Upper lobe of right lung (tissue), 1 donor: ENCODE measurements around the gene TMEM163. TPM values are rescaled to one million over a fixed set of nuclear protein-coding genes. Genes with fewer than 3 reads are reported as not detected.

Experiments used
- ATAC-seq: fragments of 200-7000 bp; cut with Tn5 transposase; one replicate; pipeline ENCODE4 v1.9.1; 2020; ENCODE audit warnings: mild to moderate bottlenecking, moderate library complexity
- DNase-seq: peaks from one replicate; pipeline ENCODE4 v3.0.0-alpha.2; 2020
- H3K27ac ChIP-seq: fragments of 200-600 bp; one replicate; pipeline ENCODE4 v1.8.0; 2022
- H3K27me3 ChIP-seq: fragments of 200-600 bp; one replicate; pipeline ENCODE4 v1.8.0; 2022; ENCODE audit warnings: mild to moderate bottlenecking
- H3K36me3 ChIP-seq: fragments of 200-600 bp; one replicate; pipeline ENCODE4 v1.8.0; 2022
- H3K4me1 ChIP-seq: fragments of 200-600 bp; one replicate; pipeline ENCODE4 v1.8.0; 2022
- H3K4me3 ChIP-seq: fragments of 200-600 bp; one replicate; pipeline ENCODE4 v1.8.0; 2022; ENCODE audit warnings: mild to moderate bottlenecking
- H3K9me3 ChIP-seq: fragments of 200-600 bp; one replicate; pipeline ENCODE4 v1.8.0; 2022
- intact Hi-C: fragments of 100-400 bp; cut with DNase I; formaldehyde crosslinking; loops from one replicate; pipeline ENCODE4 v1.11.0; 2022
- total RNA-seq: library from RNA; stranded (reverse); fragmentation: NEBNext Ultra II Directional; extraction: Animal tissue kit (Norgen Biotek cat#: 25700); gene quantifications from one replicate; pipeline ENCODE4 v1.2.1, GENCODE V29; 2021
- TF ChIP-seq, protein P1 (sequence below): fragments of 200-600 bp; IDR thresholded peaks from one replicate; pipeline ENCODE4 v1.8.0; 2022; ENCODE audit warnings: antibody characterized with exemption
- donor health status: DM: no; HTN: yes; CAD: no; lungs with severe emphysema.

Gene TMEM163
- total RNA-seq, 1 donor from 2014 or later = 34.6 TPM

DNA sequence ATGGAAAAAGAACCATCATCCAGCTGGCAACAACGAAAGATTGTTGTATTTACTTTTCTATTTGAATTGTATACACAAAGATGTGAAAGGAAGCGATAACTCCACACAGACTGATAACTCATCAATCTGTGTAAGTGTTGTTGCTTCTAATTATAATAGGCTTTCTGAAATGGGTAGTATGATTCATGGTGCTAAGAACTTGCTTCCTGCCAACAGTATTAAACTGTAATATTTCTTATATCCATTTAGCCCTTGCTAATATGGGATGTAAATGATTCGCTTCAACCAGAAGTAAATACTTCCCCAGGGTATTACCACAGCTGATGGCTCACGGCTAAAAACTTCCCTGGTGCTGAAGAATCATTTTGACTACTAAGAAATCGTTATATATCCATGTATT, 70.2 kb downstream of the TMEM163 start:
- Histone ChIP-seq H3K27ac (no peak overlapping the region), H3K36me3 (no peaks in the 10 kb centered on the region), H3K9me3 (no peaks in the 10 kb centered on the region), H3K4me1 (no peaks in the 10 kb centered on the region), H3K27me3 (no peaks in the 10 kb centered on the region), H3K4me3 (no peak overlapping the region)
- intact Hi-C loops = no loop called here
- TF ChIP-seq, protein P1, sequence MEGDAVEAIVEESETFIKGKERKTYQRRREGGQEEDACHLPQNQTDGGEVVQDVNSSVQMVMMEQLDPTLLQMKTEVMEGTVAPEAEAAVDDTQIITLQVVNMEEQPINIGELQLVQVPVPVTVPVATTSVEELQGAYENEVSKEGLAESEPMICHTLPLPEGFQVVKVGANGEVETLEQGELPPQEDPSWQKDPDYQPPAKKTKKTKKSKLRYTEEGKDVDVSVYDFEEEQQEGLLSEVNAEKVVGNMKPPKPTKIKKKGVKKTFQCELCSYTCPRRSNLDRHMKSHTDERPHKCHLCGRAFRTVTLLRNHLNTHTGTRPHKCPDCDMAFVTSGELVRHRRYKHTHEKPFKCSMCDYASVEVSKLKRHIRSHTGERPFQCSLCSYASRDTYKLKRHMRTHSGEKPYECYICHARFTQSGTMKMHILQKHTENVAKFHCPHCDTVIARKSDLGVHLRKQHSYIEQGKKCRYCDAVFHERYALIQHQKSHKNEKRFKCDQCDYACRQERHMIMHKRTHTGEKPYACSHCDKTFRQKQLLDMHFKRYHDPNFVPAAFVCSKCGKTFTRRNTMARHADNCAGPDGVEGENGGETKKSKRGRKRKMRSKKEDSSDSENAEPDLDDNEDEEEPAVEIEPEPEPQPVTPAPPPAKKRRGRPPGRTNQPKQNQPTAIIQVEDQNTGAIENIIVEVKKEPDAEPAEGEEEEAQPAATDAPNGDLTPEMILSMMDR = no peak
- DNase-seq = no peak
- ATAC-seq = no peak

DNA sequence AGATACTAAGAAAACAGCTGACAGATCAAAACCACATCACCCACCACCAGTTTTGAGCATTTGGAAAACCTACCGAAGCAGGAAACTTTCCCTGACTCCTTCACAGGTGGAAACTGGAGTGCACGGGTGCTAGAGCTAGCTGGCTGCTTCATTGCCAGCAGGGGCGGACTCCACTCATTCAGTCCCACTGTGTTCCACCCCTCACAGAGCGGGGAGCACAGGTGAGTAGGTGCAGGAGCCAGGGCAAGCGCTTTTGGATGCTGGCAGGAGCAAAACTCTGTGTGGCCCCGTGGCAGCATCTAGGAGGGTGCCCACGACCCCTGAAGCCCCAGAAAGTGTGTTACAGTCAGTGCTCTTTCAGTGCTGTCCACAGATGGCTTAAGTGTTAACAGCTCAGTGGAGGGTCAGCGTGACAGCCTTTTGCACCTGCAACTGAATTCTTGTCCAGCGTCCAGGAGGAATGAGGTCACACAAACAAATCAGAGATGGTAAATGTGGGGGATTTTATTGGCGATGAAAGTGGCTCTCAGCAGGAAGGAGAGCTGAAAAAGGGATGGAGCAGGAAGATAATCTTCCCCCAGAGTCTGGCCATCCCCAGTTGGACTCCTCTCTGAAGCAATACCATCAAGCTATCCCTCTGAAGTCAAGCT, 71.1 kb downstream of the TMEM163 start:
- TF ChIP-seq, protein P1 = no peak
- Histone ChIP-seq H3K9me3 (no peaks in the 10 kb centered on the region), H3K4me1 (no peaks in the 10 kb centered on the region), H3K27ac (no peak overlapping the region), H3K36me3 (no peaks in the 10 kb centered on the region), H3K4me3 (no peak overlapping the region), H3K27me3 (no peaks in the 10 kb centered on the region)
- DNase-seq (no peak), ATAC-seq (no peak)
- intact Hi-C loops = no loop called here

DNA sequence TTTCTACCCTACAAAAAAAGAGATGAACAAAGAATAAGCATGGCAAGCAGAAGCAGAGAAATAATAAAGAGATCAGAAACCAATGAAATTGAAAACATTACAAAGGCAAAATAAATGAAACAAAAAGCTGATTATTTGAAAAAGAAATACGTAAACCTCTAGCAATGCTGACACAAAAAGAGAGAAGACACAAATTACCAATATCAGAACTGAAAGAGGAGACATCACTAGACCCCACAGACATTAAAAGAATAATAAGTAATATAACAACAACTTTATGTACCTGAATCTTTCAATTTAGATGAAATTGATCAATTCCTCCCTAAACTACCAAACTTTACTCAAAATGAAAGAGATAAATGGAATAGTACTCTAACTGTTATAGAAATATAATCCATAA, 75.9 kb downstream of the TMEM163 start:
- H3K4me1 ChIP-seq = no peaks in the 10 kb centered on the region
- no peaks in the 10 kb centered on the region for H3K27me3 ChIP-seq
- DNase-seq (no peak), ATAC-seq (no peak)
- TF ChIP-seq, protein P1 = no peak
- no peaks in the 10 kb centered on the region for H3K9me3 ChIP-seq
- no peak overlapping the region for H3K27ac ChIP-seq
- H3K4me3 ChIP-seq = no peak overlapping the region
- no peaks in the 10 kb centered on the region for H3K36me3 ChIP-seq
- intact Hi-C loops = no loop called here

DNA sequence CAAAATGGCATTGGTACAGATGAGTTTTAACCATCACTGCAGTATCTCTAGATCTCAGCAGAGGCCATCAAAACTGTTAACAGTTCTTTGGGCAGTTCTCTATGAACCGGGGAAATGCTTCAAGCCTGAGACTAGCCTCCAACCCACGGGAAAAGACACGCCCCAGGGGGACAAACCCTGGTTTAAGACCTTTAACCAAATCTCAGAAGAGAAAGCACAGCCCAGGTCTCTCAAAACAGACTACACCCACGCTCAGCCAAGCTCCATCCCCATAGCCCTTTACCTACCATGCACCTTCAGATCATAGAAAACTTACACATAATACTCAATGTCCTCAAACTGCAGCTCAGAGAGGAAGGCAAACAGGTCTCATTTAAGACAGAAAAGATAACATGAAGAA, 78.3 kb downstream of the TMEM163 start:
- DNase-seq (no peak), ATAC-seq (no peak)
- Histone ChIP-seq H3K4me3 (no peak overlapping the region), H3K9me3 (no peaks in the 10 kb centered on the region), H3K4me1 (no peaks in the 10 kb centered on the region), H3K27ac (no peak overlapping the region), H3K36me3 (no peaks in the 10 kb centered on the region), H3K27me3 (no peaks in the 10 kb centered on the region)
- TF ChIP-seq, protein P1 = no peak
- intact Hi-C loops = no loop called here

DNA sequence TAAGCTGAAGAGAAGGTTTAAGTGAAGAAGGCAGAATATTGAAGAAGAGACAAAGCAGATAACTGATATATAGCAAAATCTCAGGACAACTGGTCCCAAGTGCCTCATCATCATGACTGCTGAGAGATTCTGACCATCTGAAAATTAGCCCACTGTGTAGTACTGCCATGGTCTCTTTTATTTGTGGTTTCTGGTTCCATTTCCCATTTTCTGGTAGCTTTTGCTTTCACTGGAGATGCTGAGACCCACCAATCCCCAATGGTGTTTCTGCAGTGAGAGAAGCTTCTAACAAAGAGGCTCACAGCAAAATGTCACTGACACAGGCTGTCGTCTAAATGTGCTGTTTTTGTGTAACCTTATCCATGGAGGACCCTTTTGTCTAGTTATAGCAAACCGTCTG, 79.5 kb downstream of the TMEM163 start:
- TF ChIP-seq, protein P1 = no peak
- intact Hi-C loops = no loop called here
- ATAC-seq = no peak

DNA sequence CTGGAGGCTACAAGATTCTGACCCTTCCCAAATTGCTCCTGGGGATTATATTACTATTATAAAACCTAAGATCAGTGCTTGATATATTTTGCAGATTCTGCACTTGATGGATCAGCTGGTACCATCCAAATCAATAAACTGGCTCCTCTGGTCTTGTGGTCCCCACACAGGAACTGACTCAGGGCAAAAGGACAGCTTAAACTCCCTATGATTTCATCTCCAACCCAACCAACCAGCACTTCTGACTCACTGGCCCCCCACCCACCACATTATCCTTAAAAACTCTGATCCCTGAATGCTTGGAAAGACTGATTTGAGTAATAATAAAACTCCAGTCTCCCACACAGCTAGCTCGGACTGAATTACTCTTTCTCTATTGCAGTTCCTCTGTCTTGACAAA, 82.1 kb downstream of the TMEM163 start:
- DNase-seq = no peak
- intact Hi-C loops = no loop called here
- Histone ChIP-seq H3K9me3 (no peaks in the 10 kb centered on the region), H3K4me1 (no peaks in the 10 kb centered on the region), H3K27me3 (no peaks in the 10 kb centered on the region), H3K4me3 (no peak overlapping the region), H3K36me3 (no peaks in the 10 kb centered on the region), H3K27ac (no peak overlapping the region)
- TF ChIP-seq, protein P1 = no peak
- no peak for ATAC-seq

More for the DNA sequence above, 79.5 kb downstream of the TMEM163 start:
- H3K36me3 ChIP-seq = no peaks in the 10 kb centered on the region
- H3K27me3 ChIP-seq = no peaks in the 10 kb centered on the region
- H3K4me3 ChIP-seq = no peak overlapping the region
- H3K4me1 ChIP-seq = no peaks in the 10 kb centered on the region
- H3K27ac ChIP-seq = no peak overlapping the region
- no peak for DNase-seq
- no peaks in the 10 kb centered on the region for H3K9me3 ChIP-seq
